Measurements from ENCODE around the gene SDK1.

Gene SDK1

GRCh38 chr7:3835109-3835508 lies 534.1 kb downstream of the SDK1 start:
- no peak for DNase-seq

GRCh38 chr7:3836855-3837254 lies 535.8 kb downstream of the SDK1 start:
- no peak for DNase-seq

GRCh38 chr7:3844540-3845151 lies 543.6 kb downstream of the SDK1 start:
- no peak for DNase-seq

- DNase-seq = no peak
Observed at GRCh38 chr7:3846738-3847137, 545.7 kb downstream of the SDK1 start.

DNA sequence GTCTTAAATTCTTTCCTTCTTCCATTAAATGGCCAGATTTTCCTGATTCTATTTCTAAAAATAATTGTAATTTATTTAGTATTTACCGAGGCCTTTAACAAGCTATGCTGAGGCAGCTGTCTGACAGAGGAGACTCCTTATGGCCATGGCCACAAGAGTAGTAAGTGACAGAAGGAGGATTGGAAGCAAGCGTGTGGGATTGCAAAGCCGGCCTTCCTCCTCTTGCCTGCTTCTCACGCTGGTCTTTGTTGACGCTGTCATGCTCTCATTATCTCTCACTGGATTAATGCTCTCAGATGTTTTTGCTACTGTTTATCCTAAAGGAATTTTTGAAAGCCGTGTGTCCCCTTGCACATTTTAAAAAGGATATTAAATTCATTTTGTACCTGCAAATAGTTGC lies 546.3 kb downstream of the SDK1 start:
- no peak for DNase-seq

- DNase-seq = no peak
Observed at GRCh38 chr7:3859431-3859830, 558.4 kb downstream of the SDK1 start.

DNA sequence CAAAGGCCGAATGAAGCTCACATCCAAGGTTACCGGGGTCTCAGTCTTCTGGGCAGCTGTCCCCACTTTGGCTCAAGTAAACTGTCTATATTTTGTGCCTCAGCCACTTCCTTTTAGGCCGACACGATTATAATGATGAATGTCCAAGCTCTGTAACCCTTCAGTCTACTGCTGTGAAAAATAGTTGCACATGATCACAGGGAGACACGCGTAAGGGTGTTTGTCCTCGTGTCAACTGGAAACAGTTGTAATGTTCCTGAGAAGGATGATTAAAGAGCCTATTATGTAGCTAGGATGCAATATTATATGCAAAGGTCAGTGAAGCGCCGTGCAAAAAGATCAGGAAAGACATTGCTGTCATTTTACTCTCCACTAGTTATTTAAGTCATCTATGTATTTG lies 559.9 kb downstream of the SDK1 start:
- DNase-seq = no peak

DNA sequence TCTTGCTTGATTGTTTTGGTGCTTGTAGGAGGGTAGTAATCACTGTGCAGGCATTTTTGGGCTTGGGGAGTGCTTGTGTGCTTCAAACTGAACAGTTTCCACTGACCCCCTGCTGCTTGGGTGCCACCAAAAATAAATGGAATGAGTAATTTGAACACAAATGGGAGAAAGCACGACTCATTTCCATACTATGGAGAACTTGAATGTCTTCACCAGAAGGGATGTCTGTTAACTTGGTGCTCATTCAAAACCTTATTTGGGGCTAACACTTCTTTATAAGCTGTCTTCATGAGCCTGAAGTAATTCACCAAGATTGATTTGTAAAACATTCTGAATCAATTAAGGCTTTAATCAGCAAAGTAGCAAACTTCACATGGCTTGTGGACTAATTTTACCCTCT lies 560.3 kb downstream of the SDK1 start:
- DNase-seq = no peak

GRCh38 chr7:3861941-3862340 lies 560.9 kb downstream of the SDK1 start:
- no peak for DNase-seq

DNA sequence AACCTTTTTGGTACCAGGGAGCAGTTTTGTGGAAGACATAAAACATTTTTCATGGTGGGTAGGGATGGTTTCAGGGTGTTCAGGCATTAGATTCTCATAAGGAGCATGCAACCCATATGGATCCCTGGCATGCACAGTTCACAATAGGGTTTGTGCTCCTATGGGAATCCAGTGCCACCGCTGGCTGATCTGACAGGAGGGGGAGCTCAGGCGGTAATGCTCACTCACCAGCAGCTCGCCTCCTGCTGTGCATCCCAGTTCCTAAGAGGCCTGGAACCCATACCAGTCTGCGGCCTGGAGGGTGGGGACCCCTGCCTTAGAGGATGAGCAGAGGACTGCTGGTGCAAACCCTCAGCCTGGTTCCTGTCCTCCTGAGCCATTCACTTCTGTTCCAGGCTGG lies 561.7 kb downstream of the SDK1 start:
- no peak for DNase-seq

- DNase-seq = no peak
Observed at GRCh38 chr7:3866277-3866676, 565.2 kb downstream of the SDK1 start.

DNA sequence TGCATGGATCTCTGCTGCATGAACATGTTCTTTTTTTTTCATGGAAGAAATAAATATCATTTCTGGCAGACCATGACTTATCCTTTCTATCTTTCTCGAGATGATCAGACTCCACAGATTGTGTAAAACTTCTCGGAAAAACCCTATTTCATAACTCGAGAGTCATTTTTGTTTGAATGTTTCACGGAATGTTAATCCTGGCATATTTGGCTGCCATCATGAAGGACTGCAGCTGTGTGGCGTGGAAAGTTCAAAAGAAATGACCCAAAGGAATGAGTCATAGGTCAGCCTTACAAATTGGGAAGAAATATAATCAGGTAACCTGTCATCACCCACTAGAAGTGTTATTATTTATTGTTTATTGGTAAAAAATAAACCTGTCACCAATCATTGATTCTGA lies 566.8 kb downstream of the SDK1 start:
- DNase-seq = no peak

GRCh38 chr7:3879355-3880075 lies 578.5 kb downstream of the SDK1 start:
- no peak for DNase-seq

DNA sequence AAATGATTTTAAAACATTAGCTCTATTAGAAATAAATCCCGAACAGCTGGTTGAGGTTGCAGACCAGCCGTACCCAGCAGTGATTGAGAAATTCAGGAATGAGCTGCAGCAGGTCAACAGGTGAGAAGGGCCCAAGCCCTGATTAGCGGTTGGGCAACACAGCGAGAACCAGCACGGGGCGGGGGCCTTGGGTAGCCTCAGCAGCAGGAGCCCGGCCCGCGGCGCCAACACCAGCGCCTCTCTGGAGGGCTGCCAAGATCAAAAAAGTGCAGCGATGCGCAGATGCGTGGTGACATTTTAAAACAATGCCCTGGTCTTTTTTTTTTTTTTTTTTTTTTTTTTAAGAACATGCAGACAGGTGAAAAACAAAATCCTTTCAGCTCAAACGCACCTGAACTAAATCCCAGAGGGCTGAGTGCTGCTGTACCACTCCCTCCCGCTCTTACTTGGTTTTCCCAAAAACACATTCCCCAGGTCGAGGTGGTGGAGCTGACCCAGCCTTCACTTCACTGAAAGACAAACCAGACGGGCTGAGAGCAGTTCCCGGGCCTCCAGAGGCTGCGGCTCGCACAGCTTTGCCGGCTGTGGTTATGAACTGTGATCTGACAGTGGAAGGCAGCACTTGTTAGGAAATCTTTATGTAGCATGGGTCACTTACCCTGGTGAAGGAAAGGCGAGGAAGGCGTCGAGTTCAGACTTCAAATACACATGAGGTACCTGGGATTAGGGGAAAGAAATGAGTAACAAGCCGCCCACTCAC lies 579.4 kb downstream of the SDK1 start:
- no peak for DNase-seq

DNA sequence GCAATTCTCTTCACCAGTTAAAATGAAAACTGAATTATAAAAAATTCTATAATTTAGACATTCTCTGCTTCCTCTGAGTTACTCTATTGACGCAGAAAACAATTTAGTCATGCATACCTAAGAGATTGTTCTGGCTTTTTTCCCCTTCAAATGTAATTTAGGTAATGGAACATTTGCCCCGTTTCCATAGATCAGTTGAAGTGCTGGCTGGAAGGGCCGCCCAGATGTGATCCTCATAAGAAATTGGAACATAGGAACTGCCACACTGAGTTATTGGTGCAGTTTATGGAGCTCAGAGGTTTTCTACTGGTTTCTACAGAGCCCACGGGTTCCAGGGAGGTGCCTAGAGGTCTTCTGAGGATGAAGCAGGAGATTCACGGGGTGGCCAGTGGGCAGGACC lies 581.7 kb downstream of the SDK1 start:
- DNase-seq = no peak

DNA sequence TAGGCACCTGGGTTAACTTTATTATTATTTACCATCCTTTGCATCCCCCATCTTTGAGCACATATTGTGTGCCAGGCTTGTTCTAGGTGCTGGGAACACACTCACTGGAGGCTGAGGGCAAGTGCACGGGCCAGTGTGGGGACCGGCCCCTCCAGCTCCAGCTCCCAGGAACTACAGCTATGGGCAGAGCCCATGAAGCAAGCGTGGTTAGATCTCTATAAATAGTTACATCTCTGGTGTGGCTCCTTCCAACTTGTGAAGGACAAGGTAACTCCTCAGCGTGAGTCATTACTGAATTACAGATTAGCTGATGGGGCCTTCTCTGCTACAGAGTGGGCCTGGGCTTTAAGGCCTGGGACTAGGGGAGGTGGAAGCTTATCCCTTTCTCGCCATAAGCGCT lies 583.5 kb downstream of the SDK1 start:
- no peak for DNase-seq

DNA sequence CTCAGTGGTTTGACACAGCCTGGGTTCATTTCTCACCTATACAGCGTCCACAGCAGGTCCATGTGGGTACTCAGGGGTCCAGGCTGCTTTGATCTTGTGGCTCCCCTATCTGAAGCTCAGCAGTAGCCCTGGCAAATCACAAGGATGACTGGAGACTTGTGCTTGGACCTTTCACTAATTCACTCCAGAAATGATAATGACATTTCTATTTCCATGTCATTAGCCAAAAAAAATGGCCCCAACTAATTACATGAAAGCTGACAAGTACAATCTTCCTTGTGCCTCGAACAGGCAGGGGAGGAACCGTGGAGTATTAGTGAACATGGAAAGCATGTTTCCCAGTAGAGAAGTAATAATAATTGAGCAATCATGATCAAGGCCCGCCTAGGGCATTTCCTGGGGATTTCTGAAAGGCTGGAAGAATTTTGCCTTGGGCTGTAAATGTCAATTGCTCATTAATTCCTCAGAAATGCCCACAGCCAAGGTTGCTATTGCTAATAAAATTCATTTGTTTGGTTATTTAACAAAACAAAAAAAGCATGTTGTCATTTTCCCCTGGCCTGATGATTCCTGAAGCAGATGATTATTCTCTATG lies 586.1 kb downstream of the SDK1 start:
- no peak for DNase-seq

DNA sequence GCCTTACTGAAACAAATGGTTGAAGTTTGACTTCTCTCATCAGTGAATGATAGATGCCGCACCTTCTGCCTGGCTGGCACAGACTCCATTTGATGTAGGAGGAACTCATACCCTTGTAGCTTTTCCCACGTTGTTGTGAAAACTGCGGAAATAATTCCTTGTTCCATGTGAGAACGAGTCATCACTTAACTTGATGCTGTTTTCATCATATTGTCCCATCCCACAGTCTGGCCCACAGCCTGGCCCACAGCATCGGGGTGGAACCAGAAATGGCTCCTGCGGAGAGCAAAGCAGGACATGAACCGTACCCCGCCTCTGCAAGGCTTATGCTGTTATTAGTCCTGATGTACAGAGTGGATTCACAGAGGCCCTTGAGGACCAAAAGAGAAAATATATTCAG lies 587.0 kb downstream of the SDK1 start:
- no peak for DNase-seq

- no peak for DNase-seq
Observed at GRCh38 chr7:3892157-3892556, 591.1 kb downstream of the SDK1 start.

- no peak for DNase-seq
Observed at GRCh38 chr7:3892686-3893085, 591.6 kb downstream of the SDK1 start.

DNA sequence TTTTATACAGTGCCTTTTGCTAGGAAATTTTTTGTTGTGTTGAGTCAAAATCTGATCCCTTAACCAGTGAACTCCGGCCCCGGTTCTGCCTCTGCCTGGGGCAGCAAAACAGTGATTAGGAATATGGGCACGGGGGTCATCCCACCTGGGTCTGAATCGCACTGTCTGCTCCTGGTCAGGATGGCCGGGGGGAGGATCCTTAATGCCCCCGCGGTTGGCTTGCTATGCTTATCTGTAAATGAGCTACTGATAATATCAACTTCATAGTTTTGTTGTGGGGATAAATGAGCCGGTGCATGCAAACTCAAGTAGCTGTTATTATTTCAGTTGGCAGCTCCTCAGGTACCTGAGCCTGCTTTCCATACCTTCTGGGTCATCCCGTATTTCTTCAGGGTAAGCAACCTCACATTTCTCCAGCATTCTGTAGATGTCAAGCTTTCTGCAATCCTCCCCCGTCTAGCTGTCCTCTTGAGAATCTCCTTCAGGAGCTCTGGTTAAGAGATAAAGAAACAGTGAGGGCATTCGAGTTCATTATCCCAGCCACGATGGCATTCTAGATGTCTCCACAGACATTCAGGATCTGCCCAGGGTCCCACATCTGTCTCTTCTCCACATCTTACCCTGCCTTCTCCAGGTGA lies 592.2 kb downstream of the SDK1 start:
- DNase-seq = no peak

GRCh38 chr7:3893789-3894153 lies 592.7 kb downstream of the SDK1 start:
- no peak for DNase-seq

DNA sequence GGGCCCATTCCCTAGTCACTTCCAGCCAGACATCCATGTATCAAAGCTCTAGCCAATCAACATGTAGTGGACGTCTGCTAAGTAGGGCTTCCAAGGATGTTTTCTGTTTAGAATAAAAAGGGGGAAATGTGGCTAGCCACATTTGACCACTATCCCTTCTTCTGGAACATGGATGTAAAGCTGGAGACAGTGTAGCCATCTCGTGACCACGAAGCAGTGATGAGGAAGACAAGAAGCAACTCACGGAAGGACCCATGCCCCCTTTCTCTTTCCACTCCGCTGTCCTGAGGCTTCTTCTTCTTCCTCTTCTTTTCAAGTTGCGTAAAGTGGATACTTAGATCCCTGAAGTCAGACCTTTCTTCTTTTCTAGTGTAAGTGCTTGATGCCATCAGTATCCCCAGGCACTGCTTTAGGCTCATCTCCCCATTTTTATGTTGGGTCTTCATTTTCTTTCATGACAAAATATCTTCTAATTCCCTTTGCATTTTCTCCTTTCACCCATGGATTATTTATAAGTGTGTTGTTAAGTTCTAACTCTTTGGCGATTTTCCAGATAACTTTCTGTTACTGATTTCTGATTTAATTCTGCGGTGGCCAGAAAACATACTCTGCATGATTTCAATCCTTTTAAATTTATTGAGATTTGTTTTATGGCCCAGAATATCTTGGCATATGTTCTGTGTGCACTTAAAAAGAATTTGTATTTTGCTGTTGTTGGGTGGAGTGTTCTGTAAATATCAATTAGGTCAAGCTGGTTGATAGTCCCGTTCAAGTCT lies 594.5 kb downstream of the SDK1 start:
- no peak for DNase-seq
